Inferior parietal cortex (tissue), 1 donor: ENCODE measurements around the gene KCNT2.
A peak's percentile ranks its signal among the peaks of the same experiment; 100 is the strongest.
"Not testable (repeated sequence)": the region's sequence is repeated elsewhere in the genome, so short reads cannot be mapped to it uniquely, and the experiment has no call there.

Experiments used
- DNase-seq: peaks from one replicate; pipeline ENCODE4 v3.0.0-alpha.2; 2016; ENCODE audit errors: extremely low spot score

The KCNT2 gene

GRCh38 chr1:196323869-196324268 is 284.4 kb downstream of the KCNT2 start:
- no peak for DNase-seq

- no peak for DNase-seq
These were observed 288.9 kb downstream of the KCNT2 start for GRCh38 chr1:196319301-196319700.

- DNase-seq: peak; percentile 53
These were observed 290.4 kb downstream of the KCNT2 start for GRCh38 chr1:196317535-196318522.

GRCh38 chr1:196312739-196313138 is 295.5 kb downstream of the KCNT2 start:
- no peak for DNase-seq

- peak; percentile 53 for DNase-seq
These were observed 298.9 kb downstream of the KCNT2 start for GRCh38 chr1:196309386-196309785.

- no peak for DNase-seq
These were observed 300.1 kb downstream of the KCNT2 start for GRCh38 chr1:196308176-196308575.

- DNase-seq: no peak
These were observed 301.8 kb downstream of the KCNT2 start for GRCh38 chr1:196306421-196306820.

GRCh38 chr1:196305216-196305615 is 303.0 kb downstream of the KCNT2 start:
- no peak for DNase-seq

GRCh38 chr1:196302981-196303380 is 305.3 kb downstream of the KCNT2 start:
- DNase-seq: no peak

GRCh38 chr1:196302420-196302819 is 305.8 kb downstream of the KCNT2 start:
- DNase-seq: no peak

GRCh38 chr1:196295766-196296165 is 312.5 kb downstream of the KCNT2 start:
- no peak for DNase-seq

GRCh38 chr1:196278816-196279215 is 329.4 kb downstream of the KCNT2 start:
- no peak for DNase-seq

GRCh38 chr1:196277860-196278259 is 330.4 kb downstream of the KCNT2 start:
- DNase-seq: no peak

- DNase-seq: no peak
These were observed 336.9 kb downstream of the KCNT2 start for GRCh38 chr1:196271212-196271947.

GRCh38 chr1:196263086-196263485 is 345.2 kb downstream of the KCNT2 start:
- not testable (repeated sequence) for DNase-seq

GRCh38 chr1:196260270-196260669 is 348.0 kb downstream of the KCNT2 start:
- DNase-seq: no peak

GRCh38 chr1:196259316-196259715 is 348.9 kb downstream of the KCNT2 start:
- DNase-seq: no peak

GRCh38 chr1:196255762-196256161 is 352.5 kb downstream of the KCNT2 start:
- no peak for DNase-seq

- DNase-seq: no peak
These were observed 378.7 kb downstream of the KCNT2 start for GRCh38 chr1:196229546-196229945.

- DNase-seq: no peak
These were observed 393.4 kb downstream of the KCNT2 start for GRCh38 chr1:196214866-196215265.

- no peak for DNase-seq
These were observed 398.3 kb downstream of the KCNT2 start for GRCh38 chr1:196209983-196210382.

- DNase-seq: no peak
These were observed 399.0 kb downstream of the KCNT2 start for GRCh38 chr1:196209265-196209664.
